HL-60 (cell line): ENCODE measurements around the gene DENND2D.

Source experiments
- DNase-seq, 2 experiments: peaks; one replicate each; pipeline ENCODE4 v3.0.0-alpha.2; 2010 to 2020; ENCODE audit warnings: low read depth in 1 of 2, low spot score in 1 of 2
- H3K27ac ChIP-seq: fragments of 250-450 bp; sonication (Bioruptor Pico); replicated peaks from 2 replicates; pipeline ENCODE4 v1.5.1; 2020; ENCODE audit warnings: mild to moderate bottlenecking, moderate library complexity
- H3K27me3 ChIP-seq: fragments of 250-450 bp; sonication (Bioruptor Pico); 2 replicates; pipeline ENCODE4 v1.5.1; 2021; ENCODE audit warnings: mild to moderate bottlenecking, moderate library complexity; ENCODE audit not compliant: insufficient read depth, poor library complexity, severe bottlenecking
- H3K4me3 ChIP-seq: replicated peaks from 2 replicates; pipeline ENCODE4 v1.5.1; 2011; ENCODE audit warnings: mild to moderate bottlenecking, control low read depth, low read length; ENCODE audit not compliant: insufficient read depth
- CTCF ChIP-seq: IDR thresholded peaks from one replicate; pipeline ENCODE4 v1.5.1; 2011; ENCODE audit warnings: low read length, control low read depth, inconsistent platforms; ENCODE audit not compliant: insufficient read depth
- GABPA ChIP-seq: IDR thresholded peaks from 2 replicates; pipeline ENCODE4 v1.6.1; 2012; ENCODE audit warnings: low read depth
- POLR2AphosphoS5 ChIP-seq: IDR thresholded peaks from 2 replicates; pipeline ENCODE4 v1.6.1; 2012; ENCODE audit warnings: low read depth
- REST ChIP-seq: IDR thresholded peaks from 2 replicates; pipeline ENCODE4 v1.6.1; 2012; ENCODE audit warnings: low read depth; ENCODE audit not compliant: insufficient replicate concordance

Gene DENND2D

DNA sequence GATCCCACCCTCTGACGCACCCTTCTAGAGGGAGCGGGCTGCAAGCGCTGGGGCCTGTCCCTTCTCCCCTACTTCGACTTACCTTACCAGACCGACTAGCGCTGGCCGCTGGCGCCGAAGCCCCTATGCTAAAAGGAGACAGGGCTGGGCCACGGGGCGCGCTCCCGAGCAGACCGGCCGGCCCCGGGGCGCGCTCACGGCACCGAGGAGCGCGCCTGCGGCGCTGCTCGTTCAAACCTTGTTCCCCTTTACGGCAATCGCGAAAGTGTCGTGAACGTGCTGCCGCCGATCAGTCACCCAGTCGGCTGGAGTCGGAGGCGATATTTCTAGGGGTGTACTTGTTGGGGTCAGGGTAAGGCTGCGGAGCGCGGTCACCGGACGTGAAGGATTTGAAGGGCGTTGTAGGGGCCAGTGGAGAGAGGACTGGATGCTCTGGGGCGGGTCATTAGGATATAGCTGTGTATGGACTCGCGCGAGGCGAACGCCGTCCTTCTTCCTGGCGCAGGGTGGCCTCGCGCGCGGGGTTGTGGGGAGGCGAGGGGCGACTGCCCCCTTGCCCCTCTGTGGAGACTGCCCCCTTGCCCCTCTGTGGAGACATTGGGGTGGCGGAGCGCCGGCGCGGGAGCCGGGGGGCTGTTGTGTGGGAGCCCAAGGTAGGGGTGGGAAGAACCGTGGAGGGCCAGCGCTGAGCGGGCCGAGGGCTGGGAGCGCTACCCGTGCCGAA, 60.3 kb downstream of the DENND2D start, which contains the start of the genes CEPT1 and DRAM2:
CEPT1 (plus strand) TSS at position 268 of the 724 bp plus-strand sequence. CDS start 7,492 bp downstream, outside the sequence.
DRAM2 (minus strand) TSS at position 138 of the 724 bp plus-strand sequence. CDS start 8,539 bp downstream, outside the sequence.
- DNase-seq = peak; percentile 96 to 97
- TF ChIP-seq CTCF (no peak), POLR2AphosphoS5 (peak; percentile 79), GABPA (no peak)
- H3K27ac ChIP-seq = peak within 1 kb of the TSS; percentile 82
- H3K4me3 ChIP-seq = peak within 1 kb of the TSS; percentile 91
- no peaks in the 10 kb centered on the region for H3K27me3 ChIP-seq

DNA sequence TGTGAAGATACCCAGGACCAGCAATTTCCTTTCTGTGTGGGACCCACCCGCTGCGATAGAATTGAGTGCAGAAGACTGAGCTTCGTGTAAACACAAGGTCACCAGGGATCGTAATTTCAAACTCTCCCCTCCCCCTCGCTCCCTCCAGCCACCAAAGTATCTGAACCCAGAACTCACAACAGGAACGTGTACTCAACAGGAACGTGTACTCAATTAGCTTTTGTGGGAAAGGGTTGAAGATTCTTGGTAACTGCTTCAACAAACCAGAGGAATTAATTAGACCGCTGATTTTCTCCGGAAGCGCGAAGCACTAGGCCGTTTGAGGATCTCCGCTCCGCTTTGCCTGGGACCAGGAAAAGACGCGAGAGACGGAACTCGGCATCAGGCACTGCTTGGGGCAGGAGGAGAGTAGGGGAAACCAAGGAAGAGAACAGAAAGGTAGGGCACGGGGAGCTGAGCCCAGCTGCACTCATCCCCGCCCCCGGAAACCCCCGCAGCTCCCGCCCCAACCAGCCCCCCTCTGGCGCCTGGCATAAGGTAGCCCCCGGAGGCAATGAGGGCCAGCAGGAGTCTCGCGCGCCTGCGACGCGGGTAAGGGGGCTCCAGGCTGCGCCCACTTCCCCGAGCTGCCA, 61.0 kb downstream of the DENND2D start:
- Histone ChIP-seq H3K27ac (peak overlapping the region; percentile 82), H3K4me3 (peak overlapping the region; percentile 91), H3K27me3 (no peaks in the 10 kb centered on the region)
- DNase-seq = peak; percentile 40 to 66
- TF ChIP-seq POLR2AphosphoS5 = no peak
- 0 out of 2 replicates have a peak, but pooled peaks have one; percentile 21 for TF ChIP-seq GABPA
- peak; percentile 44 for TF ChIP-seq REST
